Activated CD4-positive, CD25-positive, alpha-beta regulatory T cell treated with anti-CD3 and anti-CD28 coated beads, Interleukin-2, amount 50 U/mL, for 24 hours (primary cell): ENCODE results near the gene TRPM8.
"Not testable (repeated sequence)": the region's sequence is repeated elsewhere in the genome, so short reads cannot be mapped to it uniquely, and the experiment has no call there.

Experiments used
- ATAC-seq, 2 donors: fragments of 150-1000 bp; cut with Tn5 transposase; one replicate each; pipeline ENCODE4 v1.10.0; 2021; ENCODE audit warnings: mild to moderate bottlenecking in 1 of 2, moderate library complexity in 1 of 2

The TRPM8 gene

GRCh38 chr2:233917116-233917515 is at the start of gene TRPM8:
Gene TRPM8 (plus strand): TSS chr2:233917373. CDS start chr2:233926538, 9,165 bp downstream.
- no peak for ATAC-seq

GRCh38 chr2:233867993-233868532 is 49.1 kb upstream of the TRPM8 start, which contains the start of gene MSL3B:
Gene MSL3B (minus strand): TSS chr2:233868386.
- ATAC-seq: peak; percentile 76 to 79

GRCh38 chr2:233871432-233871831 is 45.7 kb upstream of the TRPM8 start:
- no peak for ATAC-seq

GRCh38 chr2:233872125-233872524 is 45.0 kb upstream of the TRPM8 start:
- not testable (repeated sequence) for ATAC-seq

- no peak for ATAC-seq
Observed at GRCh38 chr2:233882353-233882752, 34.8 kb upstream of the TRPM8 start.

GRCh38 chr2:233892793-233893192 is 24.4 kb upstream of the TRPM8 start:
- no peak for ATAC-seq

- not testable (repeated sequence) for ATAC-seq
Observed at GRCh38 chr2:233896253-233896652, 20.9 kb upstream of the TRPM8 start.

- ATAC-seq: no peak
Observed at GRCh38 chr2:233901367-233901766, 15.8 kb upstream of the TRPM8 start.

GRCh38 chr2:233901884-233902283 is 15.3 kb upstream of the TRPM8 start:
- no peak for ATAC-seq

- no peak for ATAC-seq
Observed at GRCh38 chr2:233905945-233906344, 11.2 kb upstream of the TRPM8 start.

GRCh38 chr2:233907627-233908026 is 9.5 kb upstream of the TRPM8 start:
- ATAC-seq: no peak

- no peak for ATAC-seq
Observed at GRCh38 chr2:233912691-233913423, 4.3 kb upstream of the TRPM8 start.

- no peak for ATAC-seq
Observed at GRCh38 chr2:233915128-233915527, 2.0 kb upstream of the TRPM8 start.

- no peak for ATAC-seq
Observed at GRCh38 chr2:233919319-233919718, 2.1 kb downstream of the TRPM8 start.

- peak; percentile 64 to 68 for ATAC-seq
Observed at GRCh38 chr2:233919938-233920337, 2.8 kb downstream of the TRPM8 start.

- ATAC-seq: no peak
Observed at GRCh38 chr2:233922471-233922870, 5.3 kb downstream of the TRPM8 start.

GRCh38 chr2:233925402-233925801 is 8.2 kb downstream of the TRPM8 start:
- no peak for ATAC-seq

GRCh38 chr2:233926806-233927205 is 9.6 kb downstream of the TRPM8 start:
- no peak for ATAC-seq

GRCh38 chr2:233928594-233929351 is 11.6 kb downstream of the TRPM8 start:
- no peak for ATAC-seq

- ATAC-seq: no peak
Observed at GRCh38 chr2:233929352-233930022, 12.3 kb downstream of the TRPM8 start.

GRCh38 chr2:233934524-233934923 is 17.4 kb downstream of the TRPM8 start:
- no peak for ATAC-seq

GRCh38 chr2:233935426-233935825 is 18.3 kb downstream of the TRPM8 start:
- ATAC-seq: no peak

- no peak for ATAC-seq
Observed at GRCh38 chr2:233936089-233936488, 18.9 kb downstream of the TRPM8 start.
